Measurements from ENCODE around the gene APOA1. TPM values are rescaled to one million over a fixed set of nuclear protein-coding genes. Genes with fewer than 3 reads are reported as not detected.

The APOA1 gene
- polyA plus RNA-seq, 1 donor (not counting 4 experiments of a cell fraction or from before 2014, with no cell fraction given), result not detected

- Histone ChIP-seq H3K4me3 (ENCODE audit: control insufficient read depth in 2 of 3, extremely low read depth in 1 of 3, insufficient read depth in 2 of 3, low read depth in 1 of 3, low read length in 3 of 3) (no peak overlapping the region), H3K4me2 (ENCODE audit: control insufficient read depth, extremely low read depth, insufficient read depth, low read depth, low read length) (no peak overlapping the region), H3K36me3 (ENCODE audit: control insufficient read depth in 2 of 2, extremely low read depth in 1 of 2, insufficient read depth in 2 of 2, low read length in 2 of 2) (no peaks in the 10 kb centered on the region), H3K27me3 (ENCODE audit: control insufficient read depth, extremely low read depth, insufficient read depth, low read length) (no peaks in the 10 kb centered on the region), H3K27ac (ENCODE audit: control insufficient read depth, insufficient read depth, low read length) (no peak overlapping the region), H4K20me1 (ENCODE audit: control insufficient read depth, extremely low read depth, insufficient read depth, low read length) (no peaks in the 10 kb centered on the region), H3K79me2 (ENCODE audit: control insufficient read depth, insufficient read depth, low read length) (no peaks in the 10 kb centered on the region), H3K9me1 (ENCODE audit: control insufficient read depth, extremely low read depth, insufficient read depth, low read length) (no peaks in the 10 kb centered on the region), H3K9me3 (ENCODE audit: control insufficient read depth, low read depth, low read length) (no peaks in the 10 kb centered on the region), H3K9ac (ENCODE audit: control insufficient read depth, extremely low read depth, insufficient read depth, low read length) (no peak overlapping the region), H3K4me1 (ENCODE audit: control insufficient read depth, extremely low read depth, insufficient read depth, low read length) (no peaks in the 10 kb centered on the region), H2AFZ (ENCODE audit: control insufficient read depth, low read length) (no peak overlapping the region)
- no peak for TF ChIP-seq EZH2 (IDR thresholded peaks at IDR 0.05; ENCODE audit: low read length)
- TF ChIP-seq CTCF (optimal IDR thresholded peaks at IDR 0.05 in 1 of 3, IDR thresholded peaks at IDR 0.05 in 1 of 3, conservative IDR thresholded peaks at IDR 0.05 in 1 of 3; ENCODE audit: extremely low read depth in 1 of 3, insufficient read depth in 2 of 3, low read length in 3 of 3), result no peak
- dilution Hi-C loops (cut with MboI; ENCODE audit: extremely low pct_ligation_motif_present, low sequenced_read_pairs), result no loop called here
- FAIRE-seq (no peak), DNase-seq (ENCODE audit: low read depth, low spot score) (no peak)
Measured at GRCh38 chr11:116819049-116819448, 18.4 kb downstream of the APOA1 start.

- FAIRE-seq, result no peak
- dilution Hi-C loops (cut with MboI; ENCODE audit: extremely low pct_ligation_motif_present, low sequenced_read_pairs), result no loop called here
Measured at GRCh38 chr11:116814502-116814901, 22.9 kb downstream of the APOA1 start.

More at GRCh38 chr11:116814502-116814901, 22.9 kb downstream of the APOA1 start:
- Histone ChIP-seq H3K27ac (ENCODE audit: control insufficient read depth, insufficient read depth, low read length) (no peak overlapping the region), H3K4me1 (ENCODE audit: control insufficient read depth, extremely low read depth, insufficient read depth, low read length) (no peaks in the 10 kb centered on the region), H3K9me1 (ENCODE audit: control insufficient read depth, extremely low read depth, insufficient read depth, low read length) (no peaks in the 10 kb centered on the region), H4K20me1 (ENCODE audit: control insufficient read depth, extremely low read depth, insufficient read depth, low read length) (no peaks in the 10 kb centered on the region), H3K36me3 (ENCODE audit: control insufficient read depth in 2 of 2, extremely low read depth in 1 of 2, insufficient read depth in 2 of 2, low read length in 2 of 2) (no peaks in the 10 kb centered on the region), H3K4me2 (ENCODE audit: control insufficient read depth, extremely low read depth, insufficient read depth, low read depth, low read length) (no peak overlapping the region), H2AFZ (ENCODE audit: control insufficient read depth, low read length) (no peak overlapping the region), H3K4me3 (ENCODE audit: control insufficient read depth in 2 of 3, extremely low read depth in 1 of 3, insufficient read depth in 2 of 3, low read depth in 1 of 3, low read length in 3 of 3) (no peak overlapping the region), H3K9me3 (ENCODE audit: control insufficient read depth, low read depth, low read length) (no peaks in the 10 kb centered on the region), H3K9ac (ENCODE audit: control insufficient read depth, extremely low read depth, insufficient read depth, low read length) (no peak overlapping the region), H3K79me2 (ENCODE audit: control insufficient read depth, insufficient read depth, low read length) (no peaks in the 10 kb centered on the region), H3K27me3 (ENCODE audit: control insufficient read depth, extremely low read depth, insufficient read depth, low read length) (no peaks in the 10 kb centered on the region)
- TF ChIP-seq EZH2 (IDR thresholded peaks at IDR 0.05; ENCODE audit: low read length), result no peak
- no peak for TF ChIP-seq CTCF (optimal IDR thresholded peaks at IDR 0.05 in 1 of 3, IDR thresholded peaks at IDR 0.05 in 1 of 3, conservative IDR thresholded peaks at IDR 0.05 in 1 of 3; ENCODE audit: extremely low read depth in 1 of 3, insufficient read depth in 2 of 3, low read length in 3 of 3)
- DNase-seq (ENCODE audit: low read depth, low spot score), result no peak
